SIG-M5 (cell line): ENCODE data around the gene ZNF860.

Source experiments
- DNase-seq: peaks from one replicate; lab custom pipeline; 2025; lab: John Stamatoyannopoulos, UW

Gene ZNF860

GRCh38 chr3:31981206-31982181, at the start of gene ZNF860, which contains the start of gene OSBPL10:
TSS of gene ZNF860 (plus strand) at chr3:31981750. CDS start at chr3:31989080, 7,330 bp downstream.
TSS of gene OSBPL10 (minus strand) at chr3:31981262. CDS start at chr3:31981179, 83 bp downstream.
- no peak for DNase-seq

GRCh38 chr3:31932990-31933389, 48.6 kb upstream of the ZNF860 start:
- no peak for DNase-seq

GRCh38 chr3:31934018-31934417, 47.5 kb upstream of the ZNF860 start:
- DNase-seq, result no peak

GRCh38 chr3:31934866-31935265, 46.7 kb upstream of the ZNF860 start:
- no peak for DNase-seq

GRCh38 chr3:31936420-31937060, 45.0 kb upstream of the ZNF860 start:
- no peak for DNase-seq

GRCh38 chr3:31937225-31937624, 44.3 kb upstream of the ZNF860 start:
- DNase-seq, result no peak

GRCh38 chr3:31942446-31942845, 39.1 kb upstream of the ZNF860 start:
- no peak for DNase-seq

- DNase-seq, result no peak
Measured at GRCh38 chr3:31943041-31943440, 38.5 kb upstream of the ZNF860 start.

GRCh38 chr3:31945738-31946052, 35.9 kb upstream of the ZNF860 start:
- DNase-seq, result no peak

GRCh38 chr3:31946484-31947081, 35.0 kb upstream of the ZNF860 start:
- DNase-seq, result no peak

- DNase-seq, result no peak
Measured at GRCh38 chr3:31947162-31947561, 34.4 kb upstream of the ZNF860 start.

GRCh38 chr3:31947671-31948091, 33.9 kb upstream of the ZNF860 start:
- DNase-seq, result no peak

GRCh38 chr3:31948280-31948679, 33.3 kb upstream of the ZNF860 start:
- no peak for DNase-seq

GRCh38 chr3:31952205-31952604, 29.3 kb upstream of the ZNF860 start:
- DNase-seq, result no peak

- no peak for DNase-seq
Measured at GRCh38 chr3:31953091-31953490, 28.5 kb upstream of the ZNF860 start.

- no peak for DNase-seq
Measured at GRCh38 chr3:31953636-31954035, 27.9 kb upstream of the ZNF860 start.

GRCh38 chr3:31955581-31955980, 26.0 kb upstream of the ZNF860 start:
- DNase-seq, result no peak

- DNase-seq, result no peak
Measured at GRCh38 chr3:31957106-31957505, 24.4 kb upstream of the ZNF860 start.

GRCh38 chr3:31958701-31959152, 22.8 kb upstream of the ZNF860 start:
- no peak for DNase-seq

GRCh38 chr3:31959251-31959650, 22.3 kb upstream of the ZNF860 start:
- DNase-seq, result no peak

GRCh38 chr3:31959951-31960792, 21.4 kb upstream of the ZNF860 start:
- no peak for DNase-seq
